NCI-H1105 (cell line): ENCODE data around the gene EZR.
A peak's percentile ranks its signal among the peaks of the same experiment; 100 is the strongest.

Experiments used
- DNase-seq: peaks from one replicate; lab custom pipeline; 2025; lab: John Stamatoyannopoulos, UW

Gene EZR

GRCh38 chr6:158761746-158762145, 57.4 kb downstream of the EZR start:
- DNase-seq = no peak

- no peak for DNase-seq
These were observed 58.4 kb downstream of the EZR start for GRCh38 chr6:158760618-158761250.

GRCh38 chr6:158759966-158760617, 59.1 kb downstream of the EZR start:
- no peak for DNase-seq

GRCh38 chr6:158758941-158759479, 60.2 kb downstream of the EZR start:
- peak; percentile 89 for DNase-seq

- DNase-seq = peak; percentile 91
These were observed 60.7 kb downstream of the EZR start for GRCh38 chr6:158758451-158758860.

GRCh38 chr6:158757753-158758090, 61.4 kb downstream of the EZR start:
- DNase-seq = no peak

GRCh38 chr6:158756977-158757752, 62.0 kb downstream of the EZR start:
- no peak for DNase-seq

- DNase-seq = no peak
These were observed 63.0 kb downstream of the EZR start for GRCh38 chr6:158756126-158756525.

GRCh38 chr6:158755636-158756035, 63.5 kb downstream of the EZR start:
- DNase-seq = no peak

GRCh38 chr6:158754738-158755137, 64.4 kb downstream of the EZR start:
- DNase-seq = no peak

- DNase-seq = no peak
These were observed 65.4 kb downstream of the EZR start for GRCh38 chr6:158753811-158754210.

- peak; percentile 92 for DNase-seq
These were observed 66.6 kb downstream of the EZR start for GRCh38 chr6:158752613-158753012.

GRCh38 chr6:158751921-158752320, 67.2 kb downstream of the EZR start:
- DNase-seq = no peak

GRCh38 chr6:158751224-158751623, 67.9 kb downstream of the EZR start:
- DNase-seq = no peak

- DNase-seq = no peak
These were observed 74.2 kb downstream of the EZR start for GRCh38 chr6:158744986-158745430.

GRCh38 chr6:158743033-158743651, 76.0 kb downstream of the EZR start:
- DNase-seq = no peak

GRCh38 chr6:158739673-158740072, 79.5 kb downstream of the EZR start:
- no peak for DNase-seq

GRCh38 chr6:158737710-158738615, 81.2 kb downstream of the EZR start:
- DNase-seq = no peak

GRCh38 chr6:158737082-158737709, 82.0 kb downstream of the EZR start:
- DNase-seq = no peak

- no peak for DNase-seq
These were observed 84.2 kb downstream of the EZR start for GRCh38 chr6:158735009-158735408.

- DNase-seq = no peak
These were observed 88.6 kb downstream of the EZR start for GRCh38 chr6:158730541-158730907.
